Astrocyte of the spinal cord (primary cell): ENCODE results near the gene SALL1.
A peak's percentile ranks its signal among the peaks of the same experiment; 100 is the strongest.

Source experiments
- DNase-seq: peaks from one replicate; pipeline ENCODE4 v3.0.0; 2011; ENCODE audit warnings: low read depth, low spot score
- H3K4me3 ChIP-seq: 2 replicates; pipeline ENCODE4 v1.5.1; 2011; ENCODE audit warnings: low read depth, mild to moderate bottlenecking, low read length, moderate library complexity
- in situ Hi-C: cut with HindIII; loops from 2 replicates; pipeline ENCODE4 v1.10.0; 2017; ENCODE audit warnings: low sequenced_read_pairs
- TF ChIP-seq, protein P1 (sequence below): IDR thresholded peaks from 2 replicates; pipeline ENCODE4 v1.5.1; 2012; ENCODE audit warnings: low read depth, mild to moderate bottlenecking, low read length, inconsistent platforms

Gene SALL1

DNA sequence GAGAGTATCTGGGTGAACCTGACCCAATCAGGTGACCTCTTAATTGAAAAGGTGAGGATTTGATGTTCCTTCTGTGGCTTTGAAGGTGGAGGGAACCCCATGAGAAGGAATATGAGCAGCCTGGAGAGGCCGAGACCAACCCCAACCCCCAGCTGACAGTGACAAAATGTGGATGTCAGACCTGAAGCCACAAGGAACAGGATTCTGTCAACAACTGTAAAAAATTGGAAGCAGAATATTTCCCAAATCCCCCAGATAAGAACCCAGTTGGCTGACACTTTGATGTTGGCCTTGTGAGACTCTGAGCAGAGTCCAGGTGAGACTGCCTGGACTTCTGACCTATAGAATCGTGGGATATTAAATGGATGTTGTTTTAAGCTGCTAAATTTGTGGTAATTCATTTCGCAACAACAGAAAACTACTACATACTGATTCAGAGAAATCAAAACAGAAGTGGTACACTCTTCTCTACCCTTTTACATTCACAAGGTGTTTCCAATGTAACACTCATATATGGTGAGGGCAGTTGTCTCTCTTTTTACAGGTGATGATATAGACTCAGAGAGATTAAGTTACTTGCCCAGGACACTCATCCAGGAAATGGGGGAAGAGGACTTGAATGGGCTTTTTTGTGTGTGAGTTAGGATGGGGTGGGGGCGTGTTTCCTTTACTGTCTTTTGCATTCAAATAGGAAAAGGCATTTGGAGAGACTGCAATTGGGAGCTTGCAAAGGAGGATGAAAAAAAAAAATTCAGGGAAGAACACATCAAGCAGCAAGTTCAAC lies 29.8 kb upstream of the SALL1 start:
- TF ChIP-seq, protein P1, sequence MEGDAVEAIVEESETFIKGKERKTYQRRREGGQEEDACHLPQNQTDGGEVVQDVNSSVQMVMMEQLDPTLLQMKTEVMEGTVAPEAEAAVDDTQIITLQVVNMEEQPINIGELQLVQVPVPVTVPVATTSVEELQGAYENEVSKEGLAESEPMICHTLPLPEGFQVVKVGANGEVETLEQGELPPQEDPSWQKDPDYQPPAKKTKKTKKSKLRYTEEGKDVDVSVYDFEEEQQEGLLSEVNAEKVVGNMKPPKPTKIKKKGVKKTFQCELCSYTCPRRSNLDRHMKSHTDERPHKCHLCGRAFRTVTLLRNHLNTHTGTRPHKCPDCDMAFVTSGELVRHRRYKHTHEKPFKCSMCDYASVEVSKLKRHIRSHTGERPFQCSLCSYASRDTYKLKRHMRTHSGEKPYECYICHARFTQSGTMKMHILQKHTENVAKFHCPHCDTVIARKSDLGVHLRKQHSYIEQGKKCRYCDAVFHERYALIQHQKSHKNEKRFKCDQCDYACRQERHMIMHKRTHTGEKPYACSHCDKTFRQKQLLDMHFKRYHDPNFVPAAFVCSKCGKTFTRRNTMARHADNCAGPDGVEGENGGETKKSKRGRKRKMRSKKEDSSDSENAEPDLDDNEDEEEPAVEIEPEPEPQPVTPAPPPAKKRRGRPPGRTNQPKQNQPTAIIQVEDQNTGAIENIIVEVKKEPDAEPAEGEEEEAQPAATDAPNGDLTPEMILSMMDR = no peak
- in situ Hi-C loops = no loop called here

DNA sequence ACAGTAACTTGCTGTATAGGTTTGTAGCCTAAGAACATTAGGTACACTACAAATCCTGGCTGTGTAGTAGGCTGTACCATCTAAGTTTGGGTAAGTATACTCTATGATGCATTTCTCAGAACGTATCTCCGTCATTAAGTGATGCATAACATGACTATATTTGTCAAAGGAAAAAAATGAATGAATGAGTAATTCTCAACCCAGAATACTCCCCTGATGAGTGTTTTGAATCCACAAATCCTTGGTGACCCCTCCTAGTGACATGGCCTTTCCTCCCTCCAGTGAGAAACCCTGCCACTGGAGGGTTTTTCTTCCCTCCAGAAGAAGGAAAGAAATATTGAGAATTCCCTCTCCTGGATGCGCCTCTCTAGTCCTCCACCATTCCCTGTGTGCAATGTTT lies 24.0 kb upstream of the SALL1 start:
- DNase-seq = peak; percentile 18
- TF ChIP-seq, protein P1 = no peak
- H3K4me3 ChIP-seq = no peak overlapping the region
- in situ Hi-C loops = no loop called here

More for the DNA sequence above, 29.8 kb upstream of the SALL1 start:
- no peak for DNase-seq
- no peak overlapping the region for H3K4me3 ChIP-seq

DNA sequence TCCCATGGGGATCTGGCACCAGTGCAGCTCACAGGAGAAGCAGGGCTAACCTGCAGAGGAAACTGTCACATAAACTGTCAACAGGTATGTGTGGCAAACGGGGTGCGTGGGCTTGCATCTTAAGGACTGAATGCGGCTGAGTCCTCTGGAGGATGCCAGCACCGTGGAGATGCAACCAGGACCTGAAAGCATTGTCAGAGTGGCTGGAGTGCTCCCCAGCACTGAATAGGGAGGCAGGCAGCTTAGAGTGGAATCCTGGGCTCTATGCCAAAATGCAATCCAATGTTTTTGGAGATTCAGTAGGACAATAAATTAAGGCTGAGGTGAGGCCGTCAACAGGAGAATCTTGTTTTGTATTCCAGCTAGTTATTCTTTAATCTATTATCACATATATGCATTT lies 21.3 kb upstream of the SALL1 start:
- in situ Hi-C loops = no loop called here
- DNase-seq = no peak
- no peak overlapping the region for H3K4me3 ChIP-seq
- TF ChIP-seq, protein P1 = no peak

DNA sequence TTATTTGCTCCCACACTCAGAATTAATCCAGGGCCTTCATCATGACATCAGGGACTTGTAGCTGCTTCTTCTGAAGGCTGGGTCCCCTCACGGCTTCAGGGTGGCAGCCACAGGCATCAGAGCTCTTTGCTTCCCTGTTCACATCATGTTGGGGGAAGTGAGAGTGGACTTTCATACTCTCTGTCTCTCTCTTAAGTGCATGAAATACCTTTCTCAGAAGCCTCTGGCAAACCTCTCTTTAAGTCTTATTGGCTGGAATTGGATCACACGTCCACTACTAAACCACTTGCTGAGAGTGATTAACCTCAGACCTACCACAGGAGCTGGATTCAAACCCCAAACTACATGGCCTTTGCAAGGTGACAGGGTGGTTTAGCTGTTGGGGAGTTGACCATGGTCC lies 17.7 kb upstream of the SALL1 start:
- DNase-seq = no peak
- in situ Hi-C loops = no loop called here
- TF ChIP-seq, protein P1 = no peak
- H3K4me3 ChIP-seq = no peak overlapping the region

DNA sequence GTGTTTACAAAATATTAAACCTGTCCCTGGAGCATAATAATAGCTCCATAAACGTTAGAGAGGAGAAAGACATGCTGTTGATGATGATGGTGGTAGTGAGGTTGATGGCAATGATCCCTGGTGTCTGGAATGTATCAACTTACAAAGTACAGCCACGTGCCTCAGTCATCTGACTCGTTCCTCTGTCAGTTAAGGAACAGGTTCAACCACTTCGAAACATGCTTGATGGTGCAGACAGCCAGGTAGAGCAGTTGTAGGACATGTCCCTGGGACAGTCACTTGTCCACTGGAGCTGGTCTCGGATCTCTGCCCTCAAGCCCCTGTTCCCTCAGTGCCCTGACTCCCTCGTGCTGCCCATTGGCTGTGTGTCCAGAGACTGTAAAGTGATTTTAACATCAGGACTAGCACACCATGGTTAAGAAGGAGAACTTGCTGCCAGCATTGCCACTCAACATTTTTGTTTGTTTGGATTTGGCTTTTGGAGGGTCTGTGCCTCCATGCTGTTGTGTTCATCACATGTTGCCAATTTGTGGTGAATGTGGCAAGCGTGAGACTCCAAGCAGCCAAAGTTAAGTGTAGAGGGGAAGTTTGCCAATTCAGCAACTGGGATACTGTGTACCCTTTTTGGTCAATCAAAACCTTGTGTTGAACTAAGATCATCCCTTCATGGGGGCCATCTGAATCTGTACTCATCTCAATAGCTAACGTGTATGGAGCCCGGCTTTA lies 16.3 kb upstream of the SALL1 start:
- DNase-seq = no peak
- H3K4me3 ChIP-seq = no peak overlapping the region
- in situ Hi-C loops = no loop called here
- TF ChIP-seq, protein P1 = no peak

DNA sequence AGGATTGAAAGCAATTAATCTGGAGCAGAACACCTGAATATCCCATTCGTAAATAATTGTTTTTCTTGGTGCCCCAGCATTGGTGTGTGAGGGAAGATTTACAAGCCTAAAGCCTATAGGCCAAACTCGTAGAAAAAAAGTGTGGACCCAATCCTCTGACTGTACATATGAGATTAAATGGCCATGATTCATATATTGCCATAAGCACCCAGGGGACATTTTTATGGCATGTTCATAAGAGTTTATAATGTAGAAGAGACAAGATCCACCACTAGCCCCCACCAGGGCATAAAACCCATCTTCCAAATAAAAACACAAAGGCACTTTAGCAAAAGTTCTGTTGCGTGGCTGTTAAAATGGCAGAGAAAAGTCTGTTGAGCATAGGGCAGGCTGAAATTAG lies 15.5 kb upstream of the SALL1 start:
- in situ Hi-C loops = no loop called here
- no peak overlapping the region for H3K4me3 ChIP-seq
- DNase-seq = no peak
- TF ChIP-seq, protein P1 = no peak
